SK-N-SH (cell line): ENCODE measurements around the gene HDAC4. TPM values are rescaled to one million over a fixed set of nuclear protein-coding genes. Genes with fewer than 3 reads are reported as not detected.

ENCODE experiments used
- CTCF ChIA-PET: fragments of 300-600, 350-600 bp; formaldehyde crosslinking; extraction: SDS; loops from one replicate; lab custom pipeline; 2021; lab: Yijun Ruan, JAX
- POLR2A ChIA-PET: fragments of 350-600 bp; sonication (Branson Sonifier 250); formaldehyde crosslinking; extraction: SDS; loops from one replicate; lab custom pipeline; 2020; ENCODE audit warnings: antibody characterized with exemption, inconsistent platforms; lab: Yijun Ruan, JAX
- DNase-seq: peaks from one replicate; pipeline ENCODE4 v3.0.0; 2012
- H2AFZ ChIP-seq: fragments of 200-600 bp; sonication (generic); 2 replicates; pipeline ENCODE4 v1.8.1; 2016; ENCODE audit warnings: antibody characterized with exemption, mild to moderate bottlenecking, low read depth
- H3F3A ChIP-seq: fragments of 200-600 bp; sonication (generic); replicated peaks from 2 replicates; pipeline ENCODE3; 2016; ENCODE audit warnings: antibody characterized with exemption, mild to moderate bottlenecking; ENCODE audit not compliant: insufficient read depth
- H3K27ac ChIP-seq, 2 experiments: fragments of 200-500 bp in 1 of 2; fragments of 200-600 bp in 1 of 2; sonication (Bioruptor generic) in 1 of 2; sonication (generic), shearing (Covaris generic) in 1 of 2; 2 replicates each; pipeline versions ENCODE4 v1.5.1 to v1.6.1; 2014 to 2016; ENCODE audit warnings: low read depth in 2 of 2, inconsistent platforms in 1 of 2, low read length in 1 of 2, mild to moderate bottlenecking in 1 of 2, mixed read lengths in 1 of 2
- H3K27me3 ChIP-seq: fragments of 200-600 bp; sonication (generic), shearing (Covaris generic); 2 replicates; pipeline ENCODE4 v1.6.1; 2016; ENCODE audit warnings: mixed run types; ENCODE audit not compliant: insufficient read depth
- H3K36me3 ChIP-seq, 2 experiments: fragments of 200-500 bp in 1 of 2; fragments of 200-600 bp in 1 of 2; sonication (Bioruptor generic) in 1 of 2; sonication (generic) in 1 of 2; replicated peaks in 1 of 2; 2 replicates each; pipeline versions ENCODE3 to v1.5.1; 2014 to 2016; ENCODE audit warnings: low read length in 1 of 2, mild to moderate bottlenecking in 1 of 2; ENCODE audit not compliant: insufficient read depth in 2 of 2, control insufficient read depth in 1 of 2
- H3K4me1 ChIP-seq, 2 experiments: fragments of 200-500 bp in 1 of 2; fragments of 200-600 bp in 1 of 2; sonication (Bioruptor generic) in 1 of 2; sonication (generic), shearing (Covaris generic) in 1 of 2; 2 replicates each; pipeline versions ENCODE4 v1.5.1 to v1.6.1; 2014 to 2016; ENCODE audit warnings: low read depth in 1 of 2, low read length in 1 of 2, mixed run types in 1 of 2; ENCODE audit not compliant: insufficient read depth in 2 of 2, control insufficient read depth in 1 of 2
- H3K4me2 ChIP-seq: fragments of 200-600 bp; sonication (generic), shearing (Covaris generic); 2 replicates; pipeline ENCODE4 v1.6.1; 2017; ENCODE audit warnings: mixed run types
- H3K4me3 ChIP-seq, 2 experiments: fragments of 200-500 bp in 1 of 2; fragments of 200-600 bp in 1 of 2; sonication (Bioruptor generic) in 1 of 2; sonication (generic), shearing (Covaris generic) in 1 of 2; 2 replicates each; pipeline versions ENCODE4 v1.5.1 to v1.8.1; 2014 to 2016; ENCODE audit warnings: low read depth in 2 of 2, inconsistent platforms in 1 of 2, low read length in 1 of 2, mild to moderate bottlenecking in 1 of 2, mixed read lengths in 1 of 2, moderate library complexity in 1 of 2
- H3K79me2 ChIP-seq: fragments of 200-600 bp; sonication (generic); 2 replicates; pipeline ENCODE4 v1.8.1; 2017; ENCODE audit warnings: mild to moderate bottlenecking; ENCODE audit not compliant: insufficient read depth
- H3K9ac ChIP-seq: fragments of 200-600 bp; sonication (generic); 2 replicates; pipeline ENCODE4 v1.6.1; 2017; ENCODE audit warnings: mixed run types
- H3K9me2 ChIP-seq: fragments of 200-600 bp; sonication (generic); 2 replicates; pipeline ENCODE4 v1.6.1; 2017; ENCODE audit warnings: mixed run types
- H3K9me3 ChIP-seq: fragments of 200-600 bp; sonication (generic); 2 replicates; pipeline ENCODE4 v1.6.1; 2017; ENCODE audit warnings: mixed run types, mild to moderate bottlenecking, moderate library complexity
- H4K20me1 ChIP-seq: fragments of 200-600 bp; sonication (generic); 2 replicates; pipeline ENCODE4 v1.6.1; 2017; ENCODE audit warnings: mild to moderate bottlenecking, mixed run types; ENCODE audit not compliant: insufficient read depth
- CHD2 ChIP-seq: fragments of 150-350 bp; IDR thresholded peaks from 2 replicates; pipeline ENCODE4 v1.6.1; 2018; ENCODE audit warnings: low read length; ENCODE audit not compliant: partially characterized antibody
- EZH2phosphoT487 ChIP-seq: fragments of 200-600 bp; sonication (generic); IDR thresholded peaks from 2 replicates; pipeline ENCODE4 v1.6.1; 2017; ENCODE audit warnings: low read depth, mixed run types, mild to moderate bottlenecking, antibody characterized with exemption, moderate library complexity, borderline replicate concordance
- FOXJ3 ChIP-seq: sonication (generic); formaldehyde crosslinking; IDR thresholded peaks from 2 replicates; pipeline ENCODE4 v1.5.1; 2020; ENCODE audit warnings: mild to moderate bottlenecking, missing genetic modification reagents
- GATA2 ChIP-seq: sonication (generic); formaldehyde crosslinking; IDR thresholded peaks from 2 replicates; pipeline ENCODE4 v1.5.0; 2020; ENCODE audit warnings: mild to moderate bottlenecking, missing genetic modification reagents
- JUND ChIP-seq: IDR thresholded peaks from 2 replicates; pipeline ENCODE4 v1.4.0; 2012
- NFIC ChIP-seq: IDR thresholded peaks from 2 replicates; pipeline ENCODE4 v1.4.0; 2012; ENCODE audit warnings: borderline replicate concordance
- RFX5 ChIP-seq: IDR thresholded peaks from 2 replicates; pipeline ENCODE4 v1.6.1; 2012; ENCODE audit warnings: mild to moderate bottlenecking, improper control_type of control experiment, low read length
- RXRA ChIP-seq: IDR thresholded peaks from 2 replicates; pipeline ENCODE4 v1.4.0; 2012; ENCODE audit warnings: low read depth, mild to moderate bottlenecking, borderline replicate concordance
- SIN3A ChIP-seq: IDR thresholded peaks from 2 replicates; pipeline ENCODE4 v1.6.1; 2012; ENCODE audit warnings: low read depth, mild to moderate bottlenecking, low read length, moderate library complexity, borderline replicate concordance
- TAF1 ChIP-seq: IDR thresholded peaks from 2 replicates; pipeline ENCODE4 v1.6.1; 2012; ENCODE audit warnings: low read depth, mild to moderate bottlenecking, low read length, moderate library complexity, borderline replicate concordance
- YY1 ChIP-seq: IDR thresholded peaks from 2 replicates; pipeline ENCODE4 v1.4.0; 2012; ENCODE audit warnings: low read depth, mild to moderate bottlenecking
- WGBS: methylation state at CpG from one replicate; pipeline ENCODE4 v1.1.6; 2017; ENCODE audit warnings: low lambda C conversion rate; 5-methylcytosine and 5-hydroxymethylcytosine counted together
- polyA plus RNA-seq, 3 experiments: library from polyadenylated mRNA; depleted of rRNA; stranded (reverse); fragments of >200 nt; gene quantifications; 2 replicates each; pipeline ENCODE4 v1.2.3, GENCODE V29; 2012
- TF ChIP-seq, protein P1 (sequence below): IDR thresholded peaks from 2 replicates; pipeline ENCODE4 v1.6.1; 2012; ENCODE audit warnings: mild to moderate bottlenecking, low read depth, low read length, moderate library complexity
- TF ChIP-seq, protein P2 (sequence below): IDR thresholded peaks from 2 replicates; pipeline ENCODE4 v1.4.0; 2012; ENCODE audit warnings: low read depth, borderline replicate concordance

Gene HDAC4
- polyA plus RNA-seq, 1 of the 3 experiments (the other 2 are of a cell fraction): 5.5 TPM

DNA sequence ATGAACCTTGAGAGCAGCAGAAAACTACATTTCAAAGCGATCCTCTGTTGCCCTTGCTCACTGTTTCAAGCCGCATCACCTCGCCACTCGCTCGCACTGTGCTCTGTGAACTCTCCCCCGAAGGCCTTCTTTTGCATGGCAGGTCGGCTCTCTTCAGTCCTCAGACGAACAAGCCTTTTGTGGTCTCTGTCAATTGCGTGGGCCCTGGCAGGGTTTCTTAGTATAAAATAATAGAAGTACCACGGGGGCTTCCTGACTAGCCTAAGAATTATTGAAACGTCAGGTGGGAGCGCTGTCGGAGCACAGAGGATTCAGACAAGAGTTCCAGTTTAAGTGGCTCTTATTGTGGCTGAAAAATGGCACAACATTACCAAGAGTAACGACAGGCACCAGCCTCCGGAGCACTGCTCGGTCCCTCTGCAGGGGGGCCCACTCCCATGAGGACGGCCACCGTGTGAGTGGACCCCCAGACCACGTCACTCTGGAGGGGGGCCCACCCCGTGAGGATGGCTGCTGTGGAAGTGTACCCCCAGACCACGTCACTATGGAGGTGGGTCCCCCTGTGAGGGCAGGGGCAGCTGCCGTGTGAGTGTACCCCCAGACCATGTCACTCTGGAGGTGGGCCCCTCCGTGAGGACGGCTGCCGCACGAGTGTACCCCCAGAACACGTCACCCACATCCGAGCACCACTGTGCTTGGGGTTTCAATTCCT is 237.7 kb downstream of the HDAC4 start:
- Histone ChIP-seq H3K4me1 (peaks cover 0 to 7% of the 10 kb centered on the region in 2 experiments; a peak in 1 of 4 replicates), H3K27ac (no peak overlapping the region), H3K79me2 (no peaks in the 10 kb centered on the region), H2AFZ (no peak overlapping the region), H3K36me3 (peaks cover 0 to 8% of the 10 kb centered on the region in 2 experiments), H3K9me3 (no peaks in the 10 kb centered on the region), H3K9ac (no peak overlapping the region), H3K4me2 (no peak overlapping the region), H3F3A (no peaks in the 10 kb centered on the region), H3K4me3 (no peak overlapping the region), H3K27me3 (no peaks in the 10 kb centered on the region), H4K20me1 (no peaks in the 10 kb centered on the region), H3K9me2 (no peaks in the 10 kb centered on the region)
- ChIA-PET CTCF (interaction anchor here (0.8 kb wide), 1 partner anchor 57 kb away, joined by 3 read pairs; no protein-coding TSS in a partner anchor), POLR2A (no interaction called here)
- TF ChIP-seq YY1 (no peak), FOXJ3 (CRISPR knock-in tag) (no peak), SIN3A (no peak), TAF1 (no peak), RXRA (no peak), CHD2 (no peak), RFX5 (no peak), GATA2 (CRISPR knock-in tag) (no peak), EZH2phosphoT487 (no peak), JUND (no peak), NFIC (no peak)
- TF ChIP-seq, protein P1, sequence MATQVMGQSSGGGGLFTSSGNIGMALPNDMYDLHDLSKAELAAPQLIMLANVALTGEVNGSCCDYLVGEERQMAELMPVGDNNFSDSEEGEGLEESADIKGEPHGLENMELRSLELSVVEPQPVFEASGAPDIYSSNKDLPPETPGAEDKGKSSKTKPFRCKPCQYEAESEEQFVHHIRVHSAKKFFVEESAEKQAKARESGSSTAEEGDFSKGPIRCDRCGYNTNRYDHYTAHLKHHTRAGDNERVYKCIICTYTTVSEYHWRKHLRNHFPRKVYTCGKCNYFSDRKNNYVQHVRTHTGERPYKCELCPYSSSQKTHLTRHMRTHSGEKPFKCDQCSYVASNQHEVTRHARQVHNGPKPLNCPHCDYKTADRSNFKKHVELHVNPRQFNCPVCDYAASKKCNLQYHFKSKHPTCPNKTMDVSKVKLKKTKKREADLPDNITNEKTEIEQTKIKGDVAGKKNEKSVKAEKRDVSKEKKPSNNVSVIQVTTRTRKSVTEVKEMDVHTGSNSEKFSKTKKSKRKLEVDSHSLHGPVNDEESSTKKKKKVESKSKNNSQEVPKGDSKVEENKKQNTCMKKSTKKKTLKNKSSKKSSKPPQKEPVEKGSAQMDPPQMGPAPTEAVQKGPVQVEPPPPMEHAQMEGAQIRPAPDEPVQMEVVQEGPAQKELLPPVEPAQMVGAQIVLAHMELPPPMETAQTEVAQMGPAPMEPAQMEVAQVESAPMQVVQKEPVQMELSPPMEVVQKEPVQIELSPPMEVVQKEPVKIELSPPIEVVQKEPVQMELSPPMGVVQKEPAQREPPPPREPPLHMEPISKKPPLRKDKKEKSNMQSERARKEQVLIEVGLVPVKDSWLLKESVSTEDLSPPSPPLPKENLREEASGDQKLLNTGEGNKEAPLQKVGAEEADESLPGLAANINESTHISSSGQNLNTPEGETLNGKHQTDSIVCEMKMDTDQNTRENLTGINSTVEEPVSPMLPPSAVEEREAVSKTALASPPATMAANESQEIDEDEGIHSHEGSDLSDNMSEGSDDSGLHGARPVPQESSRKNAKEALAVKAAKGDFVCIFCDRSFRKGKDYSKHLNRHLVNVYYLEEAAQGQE: no peak
- TF ChIP-seq, protein P2, sequence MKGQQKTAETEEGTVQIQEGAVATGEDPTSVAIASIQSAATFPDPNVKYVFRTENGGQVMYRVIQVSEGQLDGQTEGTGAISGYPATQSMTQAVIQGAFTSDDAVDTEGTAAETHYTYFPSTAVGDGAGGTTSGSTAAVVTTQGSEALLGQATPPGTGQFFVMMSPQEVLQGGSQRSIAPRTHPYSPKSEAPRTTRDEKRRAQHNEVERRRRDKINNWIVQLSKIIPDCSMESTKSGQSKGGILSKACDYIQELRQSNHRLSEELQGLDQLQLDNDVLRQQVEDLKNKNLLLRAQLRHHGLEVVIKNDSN: no peak
- DNase-seq: no peak
- 96% methylated on average over 13 of the region's 28 CpGs for WGBS
